Smooth muscle cell (in vitro differentiated cells): ENCODE measurements around the gene URB1. TPM values are rescaled to one million over a fixed set of nuclear protein-coding genes. Genes with fewer than 3 reads are reported as not detected.

Experiments
- DNase-seq: peaks from one replicate; lab custom pipeline; 2025; ENCODE audit not compliant: unreplicated experiment; lab: John Stamatoyannopoulos, UW
- H2AFZ ChIP-seq: fragments of 200-600 bp; sonication (generic); 2 replicates; pipeline ENCODE4 v1.6.0; 2016; ENCODE audit warnings: antibody characterized with exemption, low read depth, mild to moderate bottlenecking
- H3F3A ChIP-seq: fragments of 200-600 bp; sonication (generic); 2 replicates; pipeline ENCODE4 v1.6.0; 2017; ENCODE audit warnings: antibody characterized with exemption, low read depth
- H3K27ac ChIP-seq: fragments of 200-600 bp; sonication (generic); 2 replicates; pipeline ENCODE4 v1.5.1; 2016; ENCODE audit warnings: low read depth, mild to moderate bottlenecking
- H3K27me3 ChIP-seq: fragments of 200-600 bp; sonication (generic); 2 replicates; pipeline ENCODE4 v1.6.1; 2016; ENCODE audit warnings: low read depth, mild to moderate bottlenecking
- H3K36me3 ChIP-seq: fragments of 200-600 bp; sonication (generic); 2 replicates; pipeline ENCODE4 v1.5.1; 2016; ENCODE audit warnings: low read depth
- H3K4me1 ChIP-seq: fragments of 200-600 bp; sonication (generic); 2 replicates; pipeline ENCODE4 v1.5.1; 2016; ENCODE audit warnings: low read depth
- H3K4me2 ChIP-seq: fragments of 200-600 bp; sonication (generic); 2 replicates; pipeline ENCODE4 v1.6.0; 2016; ENCODE audit warnings: mild to moderate bottlenecking
- H3K4me3 ChIP-seq: fragments of 200-600 bp; sonication (generic); 2 replicates; pipeline ENCODE4 v1.5.1; 2016; ENCODE audit warnings: mild to moderate bottlenecking
- H3K79me2 ChIP-seq: fragments of 200-600 bp; sonication (generic); 2 replicates; pipeline ENCODE4 v1.6.0; 2016; ENCODE audit warnings: low read depth, mild to moderate bottlenecking
- H3K9ac ChIP-seq: fragments of 200-600 bp; sonication (generic); 2 replicates; pipeline ENCODE4 v1.6.0; 2016; ENCODE audit warnings: low read depth
- H3K9me3 ChIP-seq: fragments of 200-600 bp; sonication (generic); replicated peaks from 2 replicates; pipeline ENCODE4 v1.5.1; 2016; ENCODE audit warnings: low read depth
- H4K20me1 ChIP-seq: fragments of 200-600 bp; sonication (generic); 2 replicates; pipeline ENCODE4 v1.6.0; 2016; ENCODE audit warnings: low read depth
- CTCF ChIP-seq: fragments of 200-600 bp; sonication (generic); IDR thresholded peaks from 2 replicates; pipeline ENCODE4 v1.5.1; 2017; ENCODE audit warnings: borderline replicate concordance, mild to moderate bottlenecking, antibody characterized with exemption; ENCODE audit not compliant: insufficient read depth, poor library complexity, severe bottlenecking
- WGBS: methylation state at CpG from one replicate; pipeline ENCODE4 v1.1.7; 2016; ENCODE audit warnings: low lambda C conversion rate; 5-methylcytosine and 5-hydroxymethylcytosine counted together
- polyA plus RNA-seq: library from polyadenylated mRNA; unstranded; fragments of >200 nt; fragmentation: Nextera tagmentation; extraction: Ambion mirVana; gene quantifications from 2 replicates; pipeline ENCODE4 v1.2.1, GENCODE V29; 2016
- total RNA-seq: library from RNA; depleted of rRNA; stranded (reverse); fragments of >200 nt; gene quantifications from 2 replicates; pipeline ENCODE4 v1.2.3, GENCODE V29; 2014

URB1 gene
- total and polyA plus RNA-seq, 2 experiments from 2014 or later, result 2.8 to 6.2 TPM

GRCh38 chr21:32282992-32283391 is 109.8 kb downstream of the URB1 start:
- Histone ChIP-seq H3K27me3 (no peaks in the 10 kb centered on the region), H3K9me3 (no peaks in the 10 kb centered on the region), H3F3A (no peaks in the 10 kb centered on the region), H3K4me2 (no peak overlapping the region), H2AFZ (no peak overlapping the region), H3K27ac (no peak overlapping the region), H3K4me3 (no peak overlapping the region), H4K20me1 (no peaks in the 10 kb centered on the region), H3K36me3 (no peaks in the 10 kb centered on the region), H3K4me1 (peaks cover 8% of the 10 kb centered on the region), H3K9ac (no peak overlapping the region), H3K79me2 (peaks cover 4% of the 10 kb centered on the region)
- TF ChIP-seq CTCF, result no peak
- WGBS, result 83% methylated on average over 6 of the region's 6 CpGs
- DNase-seq, result no peak

GRCh38 chr21:32281531-32281930 is 111.3 kb downstream of the URB1 start:
- Histone ChIP-seq H2AFZ (no peak overlapping the region), H3K4me1 (peaks cover 14% of the 10 kb centered on the region), H3F3A (no peaks in the 10 kb centered on the region), H3K79me2 (peaks cover 12% of the 10 kb centered on the region), H3K4me2 (no peak overlapping the region), H3K4me3 (no peak overlapping the region), H3K27ac (no peak overlapping the region), H3K36me3 (no peaks in the 10 kb centered on the region), H3K9me3 (no peaks in the 10 kb centered on the region), H3K9ac (no peak overlapping the region), H3K27me3 (no peaks in the 10 kb centered on the region), H4K20me1 (no peaks in the 10 kb centered on the region)
- WGBS, result 88% methylated on average over 7 of the region's 7 CpGs
- TF ChIP-seq CTCF, result no peak
- DNase-seq, result no peak

GRCh38 chr21:32279377-32279680 is 113.5 kb downstream of the URB1 start:
- Histone ChIP-seq H4K20me1 (no peaks in the 10 kb centered on the region), H3K4me1 (peaks cover 14% of the 10 kb centered on the region), H3F3A (no peaks in the 10 kb centered on the region), H3K9ac (peak overlapping the region; percentile 77), H3K27me3 (no peaks in the 10 kb centered on the region), H3K36me3 (no peaks in the 10 kb centered on the region), H3K9me3 (no peaks in the 10 kb centered on the region), H3K79me2 (peaks cover 16% of the 10 kb centered on the region), H3K4me3 (peak overlapping the region; percentile 79), H3K27ac (peak overlapping the region; percentile 25), H3K4me2 (peak overlapping the region; percentile 84), H2AFZ (peak overlapping the region; percentile 43)
- no peak for DNase-seq
- no peak for TF ChIP-seq CTCF
- WGBS, result 23% methylated on average over 10 of the region's 10 CpGs

GRCh38 chr21:32278518-32279376 is 114.1 kb downstream of the URB1 start, which contains the start of gene MIS18A:
TSS of gene MIS18A (minus strand) at chr21:32279049. CDS start at chr21:32279014, 35 bp downstream.
- Histone ChIP-seq H3K36me3 (no peaks in the 10 kb centered on the region), H3K27me3 (no peaks in the 10 kb centered on the region), H3K4me3 (peak within 1 kb of the TSS; percentile 79), H3K79me2 (peaks cover 16% of the 10 kb centered on the region), H3K4me2 (peak within 1 kb of the TSS; percentile 99), H3K9me3 (no peaks in the 10 kb centered on the region), H3K9ac (peak within 1 kb of the TSS; percentile 77), H3F3A (no peaks in the 10 kb centered on the region), H2AFZ (peak within 1 kb of the TSS; percentile 88), H4K20me1 (no peaks in the 10 kb centered on the region), H3K27ac (peak within 1 kb of the TSS; percentile 44), H3K4me1 (peaks cover 14% of the 10 kb centered on the region)
- 1% methylated on average over 64 of the region's 69 CpGs for WGBS
- no peak for TF ChIP-seq CTCF
- peak; percentile 95 for DNase-seq
